GM12878 (cell line): ENCODE measurements around the gene C2orf66. TPM values are rescaled to one million over a fixed set of nuclear protein-coding genes. Genes with fewer than 3 reads are reported as not detected.
A peak's percentile ranks its signal among the peaks of the same experiment; 100 is the strongest.

Experiments used
- ATAC-seq: fragments of 200-7000 bp; cut with Tn5 transposase; 3 replicates; pipeline ENCODE4 v1.9.1; 2020; ENCODE audit warnings: mild to moderate bottlenecking, moderate library complexity
- BruUV-seq: library from RNA; stranded (reverse); fragments of 400-500 nt; replicated peaks from 2 replicates; lab custom pipeline; 2021; lab: Mats Ljungman, UMichigan
- CTCF ChIA-PET: fragments of 300-600 bp; sonication (Branson Sonifier 250); formaldehyde crosslinking; extraction: SDS; loops from one replicate; lab custom pipeline; 2021; ENCODE audit warnings: inconsistent platforms; lab: Yijun Ruan, JAX
- POLR2A ChIA-PET: fragments of 350-600 bp; formaldehyde crosslinking; extraction: SDS; loops from one replicate; lab custom pipeline; 2021; ENCODE audit warnings: inconsistent platforms; lab: Charles Lee
- RAD21 ChIA-PET: fragments of 300-600 bp; sonication (Branson Sonifier 250); formaldehyde crosslinking; loops from one replicate; lab custom pipeline; 2023; ENCODE audit warnings: antibody characterized with exemption; ENCODE audit not compliant: unreplicated experiment; lab: Charles Lee
- SMC1A ChIA-PET: fragments of 300-600 bp; sonication (Branson Sonifier 250); formaldehyde crosslinking; loops from one replicate; lab custom pipeline; 2023; ENCODE audit not compliant: unreplicated experiment, uncharacterized antibody; lab: Charles Lee
- DNase-seq: peaks from one replicate; pipeline ENCODE4 v3.0.0-alpha.2; 2011; ENCODE audit warnings: low read depth, low spot score
- FAIRE-seq: peaks from 3 replicates; lab custom pipeline; 2011; peaks lifted over from hg19 to GRCh38; lab: Jason Lieb, UNC
- H2AFZ ChIP-seq: 2 replicates; pipeline ENCODE4 v1.6.0; 2011; ENCODE audit warnings: low read depth, low read length, control low read depth; ENCODE audit not compliant: control insufficient read depth
- H3K27ac ChIP-seq: 2 replicates; pipeline ENCODE4 v1.5.1; 2011; ENCODE audit warnings: control low read depth; ENCODE audit not compliant: control insufficient read depth, insufficient read depth
- H3K27me3 ChIP-seq, 2 experiments: replicated peaks in 1 of 2; 2 replicates each; pipeline versions ENCODE4 v1.6.0 to v1.6.1; 2011; ENCODE audit warnings: low read length in 1 of 2; ENCODE audit not compliant: control insufficient read depth in 2 of 2, insufficient read depth in 2 of 2
- H3K36me3 ChIP-seq, 2 experiments: 2 replicates each; pipeline ENCODE4 v1.5.1; 2011; ENCODE audit warnings: low read length in 1 of 2; ENCODE audit not compliant: control insufficient read depth in 2 of 2, insufficient read depth in 2 of 2
- H3K4me1 ChIP-seq: 2 replicates; pipeline ENCODE4 v1.6.1; 2011; ENCODE audit warnings: mild to moderate bottlenecking, low read length, moderate library complexity, mixed read lengths; ENCODE audit not compliant: control insufficient read depth, insufficient read depth
- H3K4me2 ChIP-seq: 2 replicates; pipeline ENCODE4 v1.6.0; 2011; ENCODE audit warnings: control low read depth; ENCODE audit not compliant: control insufficient read depth, insufficient read depth
- H3K4me3 ChIP-seq: fragments of 200-600 bp; sonication (generic); 2 replicates; pipeline ENCODE4 v1.5.1; 2016
- H3K79me2 ChIP-seq: 2 replicates; pipeline ENCODE4 v1.6.0; 2011; ENCODE audit warnings: low read length; ENCODE audit not compliant: control insufficient read depth, insufficient read depth
- H3K9ac ChIP-seq: 2 replicates; pipeline ENCODE4 v1.8.0; 2011; ENCODE audit warnings: low read length, control low read depth, mixed read lengths; ENCODE audit not compliant: control insufficient read depth, insufficient read depth
- H3K9me3 ChIP-seq: replicated peaks from 3 replicates; pipeline ENCODE4 v1.5.1; 2011; ENCODE audit warnings: mild to moderate bottlenecking, low read length; ENCODE audit not compliant: control insufficient read depth, insufficient read depth
- H4K20me1 ChIP-seq: 2 replicates; pipeline ENCODE4 v1.6.0; 2011; ENCODE audit not compliant: control insufficient read depth, insufficient read depth
- HDAC2 ChIP-seq: fragments of 200-600 bp; sonication (generic); IDR thresholded peaks from 2 replicates; pipeline ENCODE4 v1.6.1; 2017
- JUNB ChIP-seq: IDR thresholded peaks from 2 replicates; pipeline ENCODE4 v1.6.1; 2016; ENCODE audit warnings: antibody characterized with exemption, mild to moderate bottlenecking
- LARP7 ChIP-seq: fragments of 450-650 bp; IDR thresholded peaks from 2 replicates; pipeline ENCODE4 v1.6.1; 2017; ENCODE audit warnings: mild to moderate bottlenecking
- MTA3 ChIP-seq: IDR thresholded peaks from 2 replicates; pipeline ENCODE4 v1.6.1; 2012; ENCODE audit warnings: low read length, inconsistent platforms, borderline replicate concordance
- NBN ChIP-seq: fragments of 450-650 bp; IDR thresholded peaks from 2 replicates; pipeline ENCODE4 v1.6.1; 2016
- NFYA ChIP-seq: IDR thresholded peaks from 2 replicates; pipeline ENCODE4 v1.6.1; 2011; ENCODE audit warnings: low read depth, mild to moderate bottlenecking, low read length, improper control_type of control experiment, borderline replicate concordance
- NR2C2 ChIP-seq: IDR thresholded peaks from 2 replicates; pipeline ENCODE4 v1.6.1; 2011; ENCODE audit warnings: borderline replicate concordance, low read depth; ENCODE audit not compliant: control insufficient read depth, insufficient read length
- NRF1 ChIP-seq: conservative IDR thresholded peaks from 2 replicates; pipeline ENCODE4 v1.6.1; 2011; ENCODE audit warnings: mild to moderate bottlenecking, low read depth, low read length, improper control_type of control experiment
- POU2F2 ChIP-seq: IDR thresholded peaks from 3 replicates; pipeline ENCODE4 v1.6.1; 2011; ENCODE audit warnings: low read depth, mild to moderate bottlenecking, low read length, borderline replicate concordance
- RB1 ChIP-seq: fragments of 450-650 bp; formaldehyde crosslinking; IDR thresholded peaks from 2 replicates; pipeline ENCODE4 v1.6.1; 2017; ENCODE audit warnings: mild to moderate bottlenecking, borderline replicate concordance
- RELA ChIP-seq: fragments of 450-650 bp; IDR thresholded peaks from 2 replicates; pipeline ENCODE4 v1.8.0; 2014; ENCODE audit warnings: borderline replicate concordance; ENCODE audit not compliant: partially characterized antibody
- SMC3 ChIP-seq: IDR thresholded peaks from 2 replicates; pipeline ENCODE4 v1.6.1; 2011; ENCODE audit warnings: low read length, improper control_type of control experiment, borderline replicate concordance
- TARDBP ChIP-seq: IDR thresholded peaks from 2 replicates; pipeline ENCODE4 v1.6.1; 2016; ENCODE audit warnings: borderline replicate concordance
- ZNF217 ChIP-seq: fragments of 450-650 bp; IDR thresholded peaks from 2 replicates; pipeline ENCODE4 v1.6.1; 2017; ENCODE audit warnings: antibody characterized with exemption, mild to moderate bottlenecking
- WGBS: methylation state at CpG from one replicate; pipeline ENCODE4 v1.1.6; 2016; ENCODE audit warnings: low lambda C conversion rate; ENCODE audit not compliant: insufficient replicate concordance, insufficient coverage; ENCODE audit errors: missing lambda C conversion rate; 5-methylcytosine and 5-hydroxymethylcytosine counted together
- in situ Hi-C: fragments of 300-500 bp; cut with MboI; formaldehyde crosslinking; loops from 9 replicates; pipeline ENCODE4 v1.14.3; 2018; ENCODE audit warnings: mixed read lengths
- intact Hi-C: fragments of 100-400 bp; cut with micrococcal nuclease; formaldehyde crosslinking; loops from one replicate; pipeline ENCODE4 v1.14.2; 2022; ENCODE audit not compliant: unreplicated experiment
- polyA plus RNA-seq, 11 experiments: library from polyadenylated mRNA; depleted of rRNA in 4 of 11; unstranded in 6 of 11; stranded (reverse) in 5 of 11; fragments of >200 nt; fragmentation: Nextera tagmentation in 4 of 11; fragmentation: Illumina TruSeq in 1 of 11; extraction: Ambion mirVana in 4 of 11; extraction: Trizol in 1 of 11; gene quantifications; 1 replicate in 1 of 11; 2 replicates in 10 of 11; pipeline versions ENCODE4 v1.2.1 to v1.2.3, GENCODE V29; 2011 to 2016; ENCODE audit warnings: inconsistent platforms in 2 of 11, missing spikeins in 2 of 11, low read depth in 1 of 11
- total RNA-seq, 4 experiments: library from RNA; depleted of rRNA in 3 of 4; stranded (reverse); fragments of >200 nt in 3 of 4; fragmentation: Illumina TruSeq in 1 of 4; extraction: Trizol in 1 of 4; gene quantifications; 2 replicates each; pipeline versions ENCODE4 v1.2.1 to v1.2.3, GENCODE V29; 2013 to 2021
- TF ChIP-seq, protein P1 (sequence below): fragments of 450-650 bp; IDR thresholded peaks from 2 replicates; pipeline ENCODE4 v1.6.1; 2017; ENCODE audit warnings: mild to moderate bottlenecking, low read depth, inconsistent platforms; ENCODE audit not compliant: poor library complexity, severe bottlenecking
- TF ChIP-seq, protein P2 (sequence below): IDR thresholded peaks from 2 replicates; pipeline ENCODE4 v1.6.1; 2011; ENCODE audit warnings: low read depth, low read length, improper control_type of control experiment, borderline replicate concordance

C2orf66 gene
- total and polyA plus RNA-seq, 10 of the 15 experiments (the other 5 are each of a cell fraction or from before 2014, with no cell fraction given), result 0.04 to 0.10 (median 0.07) TPM; not detected in 7

DNA sequence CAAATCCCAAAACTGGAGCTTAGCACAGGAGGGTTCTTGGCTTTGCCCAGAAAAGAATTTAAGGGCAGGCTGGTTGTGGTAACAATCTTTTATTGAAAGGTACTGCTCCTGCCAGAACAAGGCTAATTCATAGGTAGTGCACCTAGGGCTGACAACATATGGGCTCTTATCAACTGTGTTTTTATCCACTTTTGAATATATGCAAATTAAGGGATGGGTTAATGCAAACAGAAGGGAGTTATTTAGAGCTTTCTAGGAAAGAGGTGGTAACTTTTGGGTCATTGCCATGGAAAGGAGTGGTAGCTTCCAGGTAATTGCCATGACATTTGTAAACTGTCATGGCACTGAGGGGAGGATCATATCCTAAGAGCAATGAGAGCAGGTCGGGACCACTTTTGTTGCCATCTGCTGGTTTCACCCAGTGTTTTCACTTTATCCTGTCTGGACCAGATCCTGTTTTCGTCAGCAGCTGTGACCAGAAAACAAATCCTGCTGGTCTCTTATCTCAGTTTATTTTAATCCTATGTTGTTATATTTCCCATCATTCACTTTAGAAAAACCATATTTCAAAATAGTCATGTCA lies 981 bp downstream of the C2orf66 start:
- ATAC-seq (peak; percentile 36; the same call in 1 of the 3 replicates), FAIRE-seq (no peak), DNase-seq (no peak)
- Histone ChIP-seq H3K4me2 (no peak overlapping the region), H3K36me3 (no peaks in the 10 kb centered on the region), H3K4me3 (no peak overlapping the region), H3K27me3 (no peaks in the 10 kb centered on the region; a peak in 1 of 4 replicates), H3K4me1 (no peaks in the 10 kb centered on the region), H3K27ac (no peak overlapping the region), H3K9ac (no peak overlapping the region), H3K79me2 (no peaks in the 10 kb centered on the region), H3K9me3 (no peaks in the 10 kb centered on the region), H4K20me1 (no peaks in the 10 kb centered on the region), H2AFZ (no peak overlapping the region)
- BruUV-seq, result no TSS peak
- ChIA-PET SMC1A (interaction anchor here (0.6 kb wide), 1 partner anchor 9 kb away, joined by 3 read pairs; the partner anchor contains the start of gene GTF3C3), POLR2A (no interaction called here), RAD21 (no interaction called here), CTCF (no interaction called here)
- intact Hi-C loops (no loop called here), in situ Hi-C loops (no loop called here)
- 21% methylated on average over 2 of the region's 2 CpGs for WGBS
- no peak for TF ChIP-seq POU2F2
- TF ChIP-seq TARDBP, result no peak
- TF ChIP-seq LARP7, result no peak
- no peak for TF ChIP-seq NRF1
- no peak for TF ChIP-seq SMC3
- no peak for TF ChIP-seq RELA
- no peak for TF ChIP-seq RB1

DNA sequence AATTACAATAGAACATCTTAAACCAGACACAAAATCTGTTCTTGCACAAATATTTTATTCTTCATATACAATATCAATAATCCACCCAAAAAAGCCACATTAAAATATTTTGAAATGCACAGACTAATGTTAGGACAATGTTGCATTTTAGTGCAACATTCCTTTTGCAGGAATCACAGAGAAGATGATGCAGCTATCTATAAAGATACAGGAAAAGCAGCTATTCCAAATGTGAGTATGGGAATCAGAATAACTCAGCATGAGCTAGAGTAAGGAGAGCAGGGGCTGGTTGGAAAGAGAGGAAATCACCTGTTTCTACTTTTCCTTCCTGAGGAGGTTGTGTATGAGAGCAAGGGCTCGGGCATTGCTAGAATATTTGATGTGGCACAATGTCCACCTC lies 4.8 kb downstream of the C2orf66 start:
- Histone ChIP-seq H3K27ac (no peak overlapping the region), H3K4me2 (no peak overlapping the region), H3K4me3 (no peak overlapping the region), H3K27me3 (no peaks in the 10 kb centered on the region; a peak in 1 of 4 replicates), H3K36me3 (no peaks in the 10 kb centered on the region), H2AFZ (no peak overlapping the region), H3K4me1 (no peaks in the 10 kb centered on the region), H3K79me2 (peaks cover 3% of the 10 kb centered on the region), H3K9me3 (no peaks in the 10 kb centered on the region), H4K20me1 (no peaks in the 10 kb centered on the region), H3K9ac (no peak overlapping the region)
- ChIA-PET SMC1A (interaction anchor here (1.3 kb wide), 1 partner anchor 8 kb away, joined by 5 read pairs; no protein-coding TSS in a partner anchor), CTCF (no interaction called here), RAD21 (interaction anchor here (0.6 kb wide), 1 partner anchor 118 kb away, joined by 3 read pairs; no protein-coding TSS in a partner anchor), POLR2A (no interaction called here)
- ATAC-seq, result no peak
- DNase-seq, result no peak
- 0% methylated on average over 1 of the region's 1 CpG for WGBS
- no TSS peak for BruUV-seq
- intact Hi-C loops (no loop called here), in situ Hi-C loops (no loop called here)
- no peak for FAIRE-seq
- TF ChIP-seq, protein P1, sequence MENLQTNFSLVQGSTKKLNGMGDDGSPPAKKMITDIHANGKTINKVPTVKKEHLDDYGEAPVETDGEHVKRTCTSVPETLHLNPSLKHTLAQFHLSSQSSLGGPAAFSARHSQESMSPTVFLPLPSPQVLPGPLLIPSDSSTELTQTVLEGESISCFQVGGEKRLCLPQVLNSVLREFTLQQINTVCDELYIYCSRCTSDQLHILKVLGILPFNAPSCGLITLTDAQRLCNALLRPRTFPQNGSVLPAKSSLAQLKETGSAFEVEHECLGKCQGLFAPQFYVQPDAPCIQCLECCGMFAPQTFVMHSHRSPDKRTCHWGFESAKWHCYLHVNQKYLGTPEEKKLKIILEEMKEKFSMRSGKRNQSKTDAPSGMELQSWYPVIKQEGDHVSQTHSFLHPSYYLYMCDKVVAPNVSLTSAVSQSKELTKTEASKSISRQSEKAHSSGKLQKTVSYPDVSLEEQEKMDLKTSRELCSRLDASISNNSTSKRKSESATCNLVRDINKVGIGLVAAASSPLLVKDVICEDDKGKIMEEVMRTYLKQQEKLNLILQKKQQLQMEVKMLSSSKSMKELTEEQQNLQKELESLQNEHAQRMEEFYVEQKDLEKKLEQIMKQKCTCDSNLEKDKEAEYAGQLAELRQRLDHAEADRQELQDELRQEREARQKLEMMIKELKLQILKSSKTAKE, result no peak
- TF ChIP-seq HDAC2, result no peak
- no peak for TF ChIP-seq NFYA
- no peak for TF ChIP-seq ZNF217
- TF ChIP-seq MTA3, result no peak
- TF ChIP-seq JUNB, result no peak
- no peak for TF ChIP-seq NBN
- TF ChIP-seq, protein P2, sequence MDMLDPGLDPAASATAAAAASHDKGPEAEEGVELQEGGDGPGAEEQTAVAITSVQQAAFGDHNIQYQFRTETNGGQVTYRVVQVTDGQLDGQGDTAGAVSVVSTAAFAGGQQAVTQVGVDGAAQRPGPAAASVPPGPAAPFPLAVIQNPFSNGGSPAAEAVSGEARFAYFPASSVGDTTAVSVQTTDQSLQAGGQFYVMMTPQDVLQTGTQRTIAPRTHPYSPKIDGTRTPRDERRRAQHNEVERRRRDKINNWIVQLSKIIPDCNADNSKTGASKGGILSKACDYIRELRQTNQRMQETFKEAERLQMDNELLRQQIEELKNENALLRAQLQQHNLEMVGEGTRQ, result no peak
- TF ChIP-seq NR2C2, result no peak
